ENCODE data around the gene IL21R.
A peak's percentile ranks its signal among the peaks of the same experiment; 100 is the strongest.

The IL21R gene

DNA sequence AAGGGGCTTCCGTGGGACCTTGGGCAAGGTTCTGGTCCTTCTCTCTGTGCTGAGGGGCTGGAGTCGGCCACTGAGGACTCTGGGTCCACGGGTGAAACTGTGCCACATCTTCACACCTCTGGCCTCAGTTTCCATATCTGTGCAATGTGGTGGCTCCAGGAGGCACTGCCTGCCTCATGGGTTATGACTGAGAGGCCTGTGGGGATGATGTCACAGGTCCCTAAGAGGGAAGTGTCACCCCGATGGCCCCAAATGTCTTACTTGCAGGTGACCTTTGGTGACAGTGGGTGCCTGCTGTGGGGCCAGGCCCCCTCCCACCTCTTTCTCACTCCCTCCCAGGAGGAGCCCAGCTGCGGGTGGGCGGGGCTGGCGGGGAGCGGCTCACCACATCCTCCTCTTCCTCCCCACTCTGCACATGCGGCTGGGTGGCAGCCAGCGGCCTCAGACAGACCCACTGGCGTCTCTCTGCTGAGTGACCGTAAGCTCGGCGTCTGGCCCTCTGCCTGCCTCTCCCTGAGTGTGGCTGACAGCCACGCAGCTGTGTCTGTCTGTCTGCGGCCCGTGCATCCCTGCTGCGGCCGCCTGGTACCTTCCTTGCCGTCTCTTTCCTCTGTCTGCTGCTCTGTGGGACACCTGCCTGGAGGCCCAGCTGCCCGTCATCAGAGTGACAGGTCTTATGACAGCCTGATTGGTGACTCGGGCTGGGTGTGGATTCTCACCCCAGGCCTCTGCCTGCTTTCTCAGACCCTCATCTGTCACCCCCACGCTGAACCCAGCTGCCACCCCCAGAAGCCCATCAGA lies at the start of gene IL21R:
Gene IL21R, plus strand, starts transcription at position 407 of the 801 bp plus-strand sequence. CDS start 27,898 bp downstream, outside the sequence.
- DNase-seq (ENCODE audit: low read depth, low spot score) = no peak
- no peak within 1 kb of the TSS for H3K27ac ChIP-seq

DNA sequence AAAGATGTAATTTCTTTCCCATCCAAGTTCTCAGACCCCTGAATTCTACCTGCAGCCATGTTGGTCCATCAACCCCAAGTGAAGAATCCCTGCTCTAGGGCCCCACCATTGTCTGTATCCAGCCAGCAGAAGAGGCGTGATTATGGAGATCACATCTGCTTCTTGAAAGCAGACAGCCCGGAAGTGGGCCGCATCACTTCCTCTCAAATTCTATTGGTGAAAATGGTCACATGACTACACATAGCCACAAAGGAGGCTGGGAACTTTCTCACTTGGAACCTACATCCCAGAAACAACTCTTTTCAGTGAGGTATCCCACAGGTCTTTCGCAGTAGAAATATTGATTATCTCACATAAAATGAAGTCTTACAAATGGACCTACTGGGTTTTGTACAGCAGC lies 48.1 kb upstream of the IL21R start:
- DNase-seq (ENCODE audit: low read depth, low spot score) = no peak
- H3K27ac ChIP-seq = no peak overlapping the region

GRCh38 chr16:27355610-27356009 lies 46.4 kb upstream of the IL21R start:
- H3K27ac ChIP-seq = no peak overlapping the region
- no peak for DNase-seq (ENCODE audit: low read depth, low spot score)

GRCh38 chr16:27356794-27357193 lies 45.2 kb upstream of the IL21R start:
- no peak for DNase-seq (ENCODE audit: low read depth, low spot score)
- H3K27ac ChIP-seq = no peak overlapping the region

- DNase-seq (ENCODE audit: low read depth, low spot score) = no peak
- H3K27ac ChIP-seq = peak overlapping the region; percentile 4
Observed at GRCh38 chr16:27359051-27359450, 42.9 kb upstream of the IL21R start.

DNA sequence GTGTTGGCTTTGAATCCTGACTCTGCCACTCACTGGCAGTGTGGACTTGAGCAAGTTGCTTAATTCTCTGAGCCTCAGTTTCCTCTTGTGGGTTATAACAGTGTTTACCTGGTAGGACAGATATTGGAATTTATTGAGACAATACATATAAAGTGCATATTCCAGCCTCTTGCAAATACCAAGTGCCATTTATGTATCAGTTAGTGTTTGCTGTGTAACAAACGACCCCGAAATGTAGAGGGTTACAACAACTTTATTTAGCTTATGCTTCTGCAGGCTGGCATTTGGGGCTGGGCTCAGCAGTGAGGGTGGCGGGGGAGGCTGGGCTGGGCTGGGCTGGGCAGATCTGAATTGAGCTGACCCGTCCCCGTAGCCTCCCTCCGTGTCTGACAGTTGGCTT lies 42.4 kb upstream of the IL21R start:
- DNase-seq (ENCODE audit: low read depth, low spot score) = no peak
- peak overlapping the region; percentile 20 for H3K27ac ChIP-seq

- peak overlapping the region; percentile 97 for H3K27ac ChIP-seq
- DNase-seq (ENCODE audit: low read depth, low spot score) = no peak
Observed at GRCh38 chr16:27361987-27362386, 40.0 kb upstream of the IL21R start.

DNA sequence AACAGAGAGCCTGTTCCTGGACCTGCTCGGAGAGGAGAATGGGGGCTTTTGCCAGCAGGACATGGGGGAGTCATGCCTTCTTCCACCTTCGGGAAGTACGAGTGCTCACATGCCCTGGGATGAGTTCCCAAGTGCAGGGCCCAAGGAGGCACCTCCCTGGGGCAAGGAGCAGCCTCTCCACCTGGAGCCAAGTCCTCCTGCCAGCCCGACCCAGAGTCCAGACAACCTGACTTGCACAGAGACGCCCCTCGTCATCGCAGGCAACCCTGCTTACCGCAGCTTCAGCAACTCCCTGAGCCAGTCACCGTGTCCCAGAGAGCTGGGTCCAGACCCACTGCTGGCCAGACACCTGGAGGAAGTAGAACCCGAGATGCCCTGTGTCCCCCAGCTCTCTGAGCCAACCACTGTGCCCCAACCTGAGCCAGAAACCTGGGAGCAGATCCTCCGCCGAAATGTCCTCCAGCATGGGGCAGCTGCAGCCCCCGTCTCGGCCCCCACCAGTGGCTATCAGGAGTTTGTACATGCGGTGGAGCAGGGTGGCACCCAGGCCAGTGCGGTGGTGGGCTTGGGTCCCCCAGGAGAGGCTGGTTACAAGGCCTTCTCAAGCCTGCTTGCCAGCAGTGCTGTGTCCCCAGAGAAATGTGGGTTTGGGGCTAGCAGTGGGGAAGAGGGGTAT lies 39.3 kb upstream of the IL21R start:
- peak overlapping the region; percentile 97 for H3K27ac ChIP-seq
- DNase-seq (ENCODE audit: low read depth, low spot score) = no peak

GRCh38 chr16:27363246-27363632 lies 38.7 kb upstream of the IL21R start:
- DNase-seq (ENCODE audit: low read depth, low spot score) = no peak
- H3K27ac ChIP-seq = peak overlapping the region; percentile 97

- DNase-seq (ENCODE audit: low read depth, low spot score) = no peak
- peak overlapping the region; percentile 97 for H3K27ac ChIP-seq
Observed at GRCh38 chr16:27363797-27364196, 38.2 kb upstream of the IL21R start.

DNA sequence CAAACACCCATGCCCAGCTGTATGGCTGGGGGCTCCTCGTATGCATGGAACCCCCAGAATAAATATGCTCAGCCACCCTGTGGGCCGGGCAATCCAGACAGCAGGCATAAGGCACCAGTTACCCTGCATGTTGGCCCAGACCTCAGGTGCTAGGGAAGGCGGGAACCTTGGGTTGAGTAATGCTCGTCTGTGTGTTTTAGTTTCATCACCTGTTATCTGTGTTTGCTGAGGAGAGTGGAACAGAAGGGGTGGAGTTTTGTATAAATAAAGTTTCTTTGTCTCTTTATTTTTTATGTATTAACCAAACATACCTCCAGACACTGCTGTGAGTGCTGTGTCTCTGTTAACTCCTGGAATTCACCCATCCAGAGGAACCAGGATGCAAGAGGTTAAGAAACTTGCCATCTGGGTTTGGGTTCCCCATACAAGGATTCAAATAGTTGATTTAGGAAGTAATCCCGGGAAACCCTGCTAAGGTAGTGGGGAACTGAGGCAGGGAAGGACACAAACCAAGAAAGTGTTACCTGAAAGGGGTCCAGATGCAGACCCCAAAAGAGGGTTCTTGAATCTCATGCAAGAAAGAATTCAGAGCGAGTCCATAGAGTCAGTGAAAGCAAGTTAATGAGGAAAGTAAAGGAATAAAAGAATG lies 37.4 kb upstream of the IL21R start:
- peak overlapping the region; percentile 97 for H3K27ac ChIP-seq
- peak; percentile 66 for DNase-seq (ENCODE audit: low read depth, low spot score)

GRCh38 chr16:27365142-27366089 lies 36.6 kb upstream of the IL21R start:
- DNase-seq (ENCODE audit: low read depth, low spot score) = peak; percentile 85
- peak overlapping the region; percentile 97 for H3K27ac ChIP-seq

GRCh38 chr16:27366687-27367460 lies 35.1 kb upstream of the IL21R start:
- H3K27ac ChIP-seq = peak overlapping the region; percentile 97

GRCh38 chr16:27367461-27368357 lies 34.3 kb upstream of the IL21R start:
- DNase-seq (ENCODE audit: low read depth, low spot score) = no peak
- peak overlapping the region; percentile 97 for H3K27ac ChIP-seq

More at GRCh38 chr16:27366687-27367460, 35.1 kb upstream of the IL21R start:
- no peak for DNase-seq (ENCODE audit: low read depth, low spot score)

DNA sequence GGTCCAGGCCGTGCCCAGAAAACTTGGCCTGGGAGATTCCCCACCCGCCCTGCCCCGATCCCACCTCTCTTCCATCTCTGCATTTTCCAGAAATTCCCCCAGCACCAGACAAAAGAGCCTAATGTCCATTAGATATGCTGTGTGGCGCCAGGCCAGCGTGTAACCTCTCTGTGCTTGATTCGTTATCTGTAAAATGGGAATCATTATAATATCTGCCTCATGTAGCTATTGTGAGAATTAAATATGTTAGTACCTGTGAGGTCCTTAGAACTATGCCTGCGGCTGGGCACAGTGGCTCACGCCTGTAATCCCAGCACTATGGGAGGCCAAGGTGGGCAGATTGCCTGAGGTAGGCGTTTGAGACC lies 33.6 kb upstream of the IL21R start:
- no peak for DNase-seq (ENCODE audit: low read depth, low spot score)
- H3K27ac ChIP-seq = no peak overlapping the region

- no peak overlapping the region for H3K27ac ChIP-seq
- DNase-seq (ENCODE audit: low read depth, low spot score) = no peak
Observed at GRCh38 chr16:27369806-27370205, 32.2 kb upstream of the IL21R start.

DNA sequence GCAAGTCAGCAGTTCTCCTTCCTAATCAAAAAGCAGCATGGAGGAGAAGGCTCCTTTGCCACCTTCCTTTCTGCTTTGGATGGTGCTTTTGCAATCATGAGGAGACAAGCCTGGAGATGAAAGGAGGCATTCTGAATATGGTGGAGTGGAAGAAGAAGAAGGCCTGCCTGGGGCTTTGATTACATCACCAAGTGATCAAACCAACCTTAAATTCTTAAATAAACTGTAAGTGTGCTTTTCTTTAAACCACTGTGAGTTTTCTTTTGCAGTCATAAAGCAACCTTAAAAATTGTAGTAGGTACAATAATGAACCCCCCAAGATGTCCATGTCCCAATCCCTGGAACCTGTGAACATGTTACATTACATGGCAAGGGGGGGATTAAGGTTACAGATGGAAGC lies 31.7 kb upstream of the IL21R start:
- no peak overlapping the region for H3K27ac ChIP-seq
- no peak for DNase-seq (ENCODE audit: low read depth, low spot score)

GRCh38 chr16:27373312-27373711 lies 28.7 kb upstream of the IL21R start:
- H3K27ac ChIP-seq = no peak overlapping the region

More at GRCh38 chr16:27373312-27373711, 28.7 kb upstream of the IL21R start:
- no peak for DNase-seq (ENCODE audit: low read depth, low spot score)
